ENCODE data around the gene GMPR. TPM values are rescaled to one million over a fixed set of nuclear protein-coding genes. Genes with fewer than 3 reads are reported as not detected.

GMPR gene
- total RNA-seq, 1 experiment from 2014 or later = 24.0 TPM

DNA sequence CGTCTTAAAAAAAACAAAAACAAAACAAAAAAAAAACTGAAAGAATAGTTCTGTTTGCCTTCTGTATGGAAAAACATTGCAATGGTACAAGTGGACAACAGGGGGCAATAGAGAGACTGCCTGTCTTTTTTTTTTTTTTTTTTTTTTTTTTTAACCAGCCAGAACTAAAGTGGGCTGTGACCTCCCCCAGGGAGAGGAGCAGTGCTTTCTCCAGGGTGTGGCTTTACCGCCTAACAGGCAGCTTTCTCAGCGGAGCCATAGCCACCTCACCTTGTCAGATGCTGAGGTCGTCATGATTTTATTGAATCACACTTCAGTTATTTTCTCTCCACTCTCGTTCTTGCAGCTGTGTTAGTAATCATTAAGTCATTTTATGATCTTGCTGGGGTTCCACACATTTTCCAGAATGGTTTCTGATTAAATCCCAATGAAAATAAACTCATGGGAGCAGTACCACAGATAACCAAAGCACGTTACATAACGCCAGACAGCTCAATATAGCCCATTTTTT lies 78.4 kb downstream of the GMPR start:
- CTCF ChIA-PET = interaction anchor here (0.7 to 1.6 kb wide), 2 partner anchors 34 to 446 kb away, joined by 3 to 4 read pairs; no protein-coding TSS in a partner anchor
- Histone ChIP-seq H3K9me3 (ENCODE audit: control insufficient read depth in 1 of 2, insufficient read depth in 1 of 2, low read depth in 1 of 2, low read length in 2 of 2) (no peaks in the 10 kb centered on the region), H3K9me2 (ENCODE audit: insufficient read depth) (no peaks in the 10 kb centered on the region), H4K20me1 (ENCODE audit: insufficient read depth) (no peaks in the 10 kb centered on the region), H3K79me2 (ENCODE audit: insufficient read depth, low read length) (no peaks in the 10 kb centered on the region), H3K27ac (ENCODE audit: low read depth, low read length) (no peak overlapping the region), H3K36me3 (ENCODE audit: control insufficient read depth in 1 of 2, insufficient read depth in 2 of 2, low read length in 2 of 2) (no peaks in the 10 kb centered on the region), H3K4me2 (ENCODE audit: low read length) (peak overlapping the region; percentile 66), H2AFZ (ENCODE audit: low read depth, low read length, poor library complexity, severe bottlenecking) (no peak overlapping the region), H3K4me3 (replicated peaks in 1 of 2; ENCODE audit: low read depth in 1 of 2, low read length in 2 of 2) (no peak overlapping the region; a peak in 1 of 4 replicates), H3K9ac (ENCODE audit: low read length) (no peak overlapping the region), H3K27me3 (ENCODE audit: insufficient read depth, low read length) (no peaks in the 10 kb centered on the region), H3K4me1 (ENCODE audit: control insufficient read depth in 1 of 2, insufficient read depth in 2 of 2, low read length in 2 of 2) (peaks cover 33 to 48% of the 10 kb centered on the region in 2 experiments)
- TF ChIP-seq, protein P1, sequence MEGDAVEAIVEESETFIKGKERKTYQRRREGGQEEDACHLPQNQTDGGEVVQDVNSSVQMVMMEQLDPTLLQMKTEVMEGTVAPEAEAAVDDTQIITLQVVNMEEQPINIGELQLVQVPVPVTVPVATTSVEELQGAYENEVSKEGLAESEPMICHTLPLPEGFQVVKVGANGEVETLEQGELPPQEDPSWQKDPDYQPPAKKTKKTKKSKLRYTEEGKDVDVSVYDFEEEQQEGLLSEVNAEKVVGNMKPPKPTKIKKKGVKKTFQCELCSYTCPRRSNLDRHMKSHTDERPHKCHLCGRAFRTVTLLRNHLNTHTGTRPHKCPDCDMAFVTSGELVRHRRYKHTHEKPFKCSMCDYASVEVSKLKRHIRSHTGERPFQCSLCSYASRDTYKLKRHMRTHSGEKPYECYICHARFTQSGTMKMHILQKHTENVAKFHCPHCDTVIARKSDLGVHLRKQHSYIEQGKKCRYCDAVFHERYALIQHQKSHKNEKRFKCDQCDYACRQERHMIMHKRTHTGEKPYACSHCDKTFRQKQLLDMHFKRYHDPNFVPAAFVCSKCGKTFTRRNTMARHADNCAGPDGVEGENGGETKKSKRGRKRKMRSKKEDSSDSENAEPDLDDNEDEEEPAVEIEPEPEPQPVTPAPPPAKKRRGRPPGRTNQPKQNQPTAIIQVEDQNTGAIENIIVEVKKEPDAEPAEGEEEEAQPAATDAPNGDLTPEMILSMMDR (IDR thresholded peaks at IDR 0.05 in 2 of 3, conservative IDR thresholded peaks at IDR 0.05 in 1 of 3; ENCODE audit: borderline replicate concordance in 1 of 3, insufficient read depth in 1 of 3, low read depth in 2 of 3, low read length in 2 of 3) = peak; percentile 48 to 76 (median 76); a peak in 5 of 6 replicates
- TF ChIP-seq POLR2A (IDR thresholded peaks at IDR 0.05; ENCODE audit: borderline replicate concordance, extremely low read depth, insufficient read depth, insufficient read length) (no peak), JUND (IDR thresholded peaks at IDR 0.05) (0 out of 2 replicates have a peak, but pooled peaks have one; percentile 18), FOSL1 (IDR thresholded peaks at IDR 0.05; ENCODE audit: low read depth) (peak; percentile 22; the same call in 1 of the 2 replicates), TCF7L2 (IDR thresholded peaks at IDR 0.05; ENCODE audit: borderline replicate concordance, extremely low read depth, insufficient read depth, insufficient read length) (no peak), RAD21 (IDR thresholded peaks at IDR 0.05; ENCODE audit: low read depth) (peak; percentile 40)
- POLR2A ChIA-PET = no interaction called here
- peak; percentile 39 for DNase-seq (ENCODE audit: low read depth, low spot score)
- peak; percentile 62 for ATAC-seq
- RAD21 ChIA-PET (ENCODE audit: low non-redundant PET in 1 of 2, low total read pairs in 2 of 2, uncharacterized antibody in 2 of 2, unreplicated experiment in 2 of 2) = interaction anchor here in 1 of 2 experiments (0.7 kb wide), 1 partner anchor 648 kb away, joined by 4 read pairs; no protein-coding TSS in a partner anchor
- intact Hi-C loops (cut with micrococcal nuclease) = no loop called here
- no TSS peak for BruUV-seq (replicated peaks)

DNA sequence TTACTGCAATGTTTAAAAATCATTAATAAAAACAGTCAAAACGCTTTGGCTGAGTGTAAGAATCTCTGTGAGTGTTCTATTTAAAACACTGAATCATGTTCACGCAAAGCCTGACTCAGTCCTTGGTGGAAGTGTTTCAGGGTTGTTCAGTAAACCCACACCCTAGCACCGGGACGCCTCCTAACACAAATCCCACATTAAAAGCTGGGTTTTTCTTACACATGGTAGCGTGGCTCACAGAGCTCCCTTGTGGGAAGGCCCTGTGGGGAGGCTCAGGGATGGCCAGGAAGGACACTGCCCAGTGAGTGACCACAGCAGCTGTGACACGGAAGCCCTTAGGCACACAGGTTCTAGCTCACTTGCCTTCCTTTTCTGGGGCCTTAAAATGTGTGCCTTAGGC lies 80.2 kb downstream of the GMPR start:
- H3K36me3 ChIP-seq (ENCODE audit: control insufficient read depth in 1 of 2, insufficient read depth in 2 of 2, low read length in 2 of 2) = no peaks in the 10 kb centered on the region
- no peaks in the 10 kb centered on the region for H3K79me2 ChIP-seq (ENCODE audit: insufficient read depth, low read length)
- no peaks in the 10 kb centered on the region for H3K27me3 ChIP-seq (ENCODE audit: insufficient read depth, low read length)
- H3K4me2 ChIP-seq (ENCODE audit: low read length) = peak overlapping the region; percentile 41
- no peak overlapping the region for H3K9ac ChIP-seq (ENCODE audit: low read length)
- no peak overlapping the region for H2AFZ ChIP-seq (ENCODE audit: low read depth, low read length, poor library complexity, severe bottlenecking)
- ChIA-PET CTCF (interaction anchor here (1.2 to 1.7 kb wide), 2 partner anchors 14 to 768 kb away, joined by 4 read pairs; no protein-coding TSS in a partner anchor), RAD21 (ENCODE audit: low non-redundant PET in 1 of 2, low total read pairs in 2 of 2, uncharacterized antibody in 2 of 2, unreplicated experiment in 2 of 2) (no interaction called here), POLR2A (no interaction called here)
- DNase-seq (ENCODE audit: low read depth, low spot score) (no peak), ATAC-seq (no peak)
- intact Hi-C loops (cut with micrococcal nuclease) = no loop called here
- no peaks in the 10 kb centered on the region for H3K9me2 ChIP-seq (ENCODE audit: insufficient read depth)
- no peaks in the 10 kb centered on the region for H3K9me3 ChIP-seq (ENCODE audit: control insufficient read depth in 1 of 2, insufficient read depth in 1 of 2, low read depth in 1 of 2, low read length in 2 of 2)
- H4K20me1 ChIP-seq (ENCODE audit: insufficient read depth) = no peaks in the 10 kb centered on the region
- no peak overlapping the region for H3K4me3 ChIP-seq (replicated peaks in 1 of 2; ENCODE audit: low read depth in 1 of 2, low read length in 2 of 2)
- no TSS peak for BruUV-seq (replicated peaks)
- no peak for TF ChIP-seq ATF3 (IDR thresholded peaks at IDR 0.05)
- no peak for TF ChIP-seq SP1 (IDR thresholded peaks at IDR 0.05; ENCODE audit: low read depth)
- TF ChIP-seq EGR1 (IDR thresholded peaks at IDR 0.05; ENCODE audit: low read depth) = no peak
- TF ChIP-seq POLR2A (IDR thresholded peaks at IDR 0.05; ENCODE audit: borderline replicate concordance, extremely low read depth, insufficient read depth, insufficient read length) = no peak
- TF ChIP-seq, protein P2, sequence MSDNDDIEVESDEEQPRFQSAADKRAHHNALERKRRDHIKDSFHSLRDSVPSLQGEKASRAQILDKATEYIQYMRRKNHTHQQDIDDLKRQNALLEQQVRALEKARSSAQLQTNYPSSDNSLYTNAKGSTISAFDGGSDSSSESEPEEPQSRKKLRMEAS (IDR thresholded peaks at IDR 0.05) = no peak
- TF ChIP-seq EZH2 (IDR thresholded peaks at IDR 0.05) = no peak
- TF ChIP-seq ZNF274 (IDR thresholded peaks at IDR 0.05; ENCODE audit: low read depth, low read length) = no peak
- TF ChIP-seq CBX3 (IDR thresholded peaks at IDR 0.05; ENCODE audit: low read depth) = no peak
- peaks cover 37 to 59% of the 10 kb centered on the region in 2 experiments for H3K4me1 ChIP-seq (ENCODE audit: control insufficient read depth in 1 of 2, insufficient read depth in 2 of 2, low read length in 2 of 2)
- H3K27ac ChIP-seq (ENCODE audit: low read depth, low read length) = no peak overlapping the region
